Posterior cingulate gyrus (tissue), 11 donors: ENCODE measurements around the gene PSTPIP1.
A peak's percentile ranks its signal among the peaks of the same experiment; 100 is the strongest.
"Not testable (repeated sequence)": the region's sequence is repeated elsewhere in the genome, so short reads cannot be mapped to it uniquely, and the experiment has no call there.

ENCODE experiments used
- DNase-seq, 10 donors: peaks; one replicate each; pipeline versions ENCODE4 v3.0.0 to v3.0.0-alpha.2; 2020 to 2021; ENCODE audit warnings: mixed read lengths in 3 of 10
- intact Hi-C: fragments of 100-400 bp; cut with DNase I; formaldehyde crosslinking; loops from one replicate; pipeline ENCODE4 v1.15.1; 2023

The PSTPIP1 gene

DNA sequence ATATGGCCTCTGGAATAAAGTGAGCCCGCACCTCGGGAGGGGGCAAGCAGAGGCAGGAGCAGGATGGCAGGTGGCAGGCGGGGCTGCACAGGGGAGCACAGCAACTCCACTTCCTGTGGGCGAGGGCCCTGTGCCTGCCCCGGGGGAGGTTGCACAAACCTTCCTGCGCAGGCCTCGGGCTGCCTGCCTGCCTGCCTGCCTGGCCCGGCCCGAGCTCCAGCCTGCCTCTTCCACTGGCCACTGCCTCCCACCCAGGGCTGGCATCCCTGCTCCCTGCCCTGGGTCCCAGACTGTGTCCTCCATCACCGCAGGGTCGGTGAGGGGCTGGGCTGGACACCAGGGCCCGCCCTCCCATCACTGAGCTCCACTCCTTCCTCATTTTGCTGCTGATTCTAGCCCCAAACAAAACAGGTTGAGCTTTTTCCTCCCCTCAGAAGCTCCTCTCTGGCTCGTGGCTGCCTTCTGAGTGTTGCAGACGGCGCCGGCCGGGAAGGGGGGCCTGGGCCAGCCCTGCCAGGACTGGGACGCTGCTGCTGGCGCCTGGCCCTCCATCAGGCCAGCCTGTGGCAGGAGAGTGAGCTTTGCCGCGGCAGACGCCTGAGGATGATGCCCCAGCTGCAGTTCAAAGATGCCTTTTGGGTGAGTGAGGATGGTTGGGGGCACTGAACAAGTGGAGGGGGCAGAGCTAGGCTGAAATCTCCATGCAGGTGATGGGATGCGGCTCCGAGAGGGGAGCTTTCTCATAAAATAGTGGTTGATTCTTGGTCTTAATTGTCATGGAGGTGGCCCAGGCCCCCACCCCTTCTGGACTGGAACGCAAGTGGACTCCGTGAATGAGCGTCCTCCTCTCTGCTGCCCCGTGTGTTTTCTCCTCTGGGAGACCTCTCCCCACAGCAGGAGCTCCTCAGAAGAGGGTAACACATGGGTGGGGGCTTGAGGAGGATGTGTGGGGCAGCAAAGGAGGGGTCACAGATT lies at the start of gene PSTPIP1:
TSS of gene PSTPIP1 (plus strand) at position 156 of the 975 bp plus-strand sequence. CDS start at position 604, 448 bp downstream.
- intact Hi-C loops, result no loop called here
- DNase-seq, result peak in 9 of 10 donors; percentile 44 to 96 (median 66)

DNA sequence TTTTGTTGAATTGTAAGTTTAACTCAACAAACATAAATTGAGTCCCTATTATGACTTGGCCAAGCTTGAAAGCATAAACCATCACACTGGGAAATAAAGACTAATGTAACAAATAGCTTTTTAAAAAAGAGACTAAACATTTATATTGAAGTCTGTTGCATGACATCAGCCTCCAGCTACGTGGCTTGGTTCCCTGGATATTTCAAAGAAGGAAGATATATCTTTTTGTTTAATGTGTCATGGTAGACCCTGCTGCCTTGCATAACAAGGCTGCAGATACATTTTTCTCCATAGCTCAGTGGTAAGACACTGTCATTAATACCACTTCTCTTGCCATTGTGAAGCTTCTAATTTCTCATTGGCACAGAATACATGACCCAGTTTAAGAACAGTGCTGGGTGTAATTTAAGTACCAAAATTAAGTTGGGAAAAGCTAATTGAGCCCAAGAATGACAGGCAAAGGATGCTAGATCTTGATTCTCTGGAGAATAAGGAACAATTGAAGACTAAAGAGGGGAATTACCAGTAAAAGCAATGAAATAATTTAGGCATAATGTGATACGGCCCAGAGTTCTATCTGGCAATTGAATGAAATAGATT lies 49.3 kb upstream of the PSTPIP1 start:
- no peak for DNase-seq
- intact Hi-C loops, result no loop called here

DNA sequence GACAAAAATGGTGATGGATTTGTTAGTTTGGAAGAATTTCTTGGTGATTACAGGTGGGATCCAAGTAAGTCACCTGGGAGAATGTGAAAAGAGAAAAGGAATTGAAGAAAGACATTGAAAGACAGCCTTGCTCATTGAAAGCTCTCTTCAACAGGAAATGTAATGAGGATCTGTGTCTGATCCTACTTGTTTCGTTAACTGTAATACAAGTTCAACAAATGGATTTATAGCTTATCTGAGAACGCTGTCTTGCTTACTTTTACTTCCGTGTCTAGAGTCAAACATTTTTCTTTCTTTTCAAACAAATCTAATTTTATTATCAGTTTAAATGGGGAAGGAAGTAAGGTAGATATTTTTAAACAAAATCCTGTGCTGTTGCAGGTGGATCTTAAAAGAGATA lies 47.5 kb upstream of the PSTPIP1 start:
- intact Hi-C loops, result no loop called here
- DNase-seq, result no peak

DNA sequence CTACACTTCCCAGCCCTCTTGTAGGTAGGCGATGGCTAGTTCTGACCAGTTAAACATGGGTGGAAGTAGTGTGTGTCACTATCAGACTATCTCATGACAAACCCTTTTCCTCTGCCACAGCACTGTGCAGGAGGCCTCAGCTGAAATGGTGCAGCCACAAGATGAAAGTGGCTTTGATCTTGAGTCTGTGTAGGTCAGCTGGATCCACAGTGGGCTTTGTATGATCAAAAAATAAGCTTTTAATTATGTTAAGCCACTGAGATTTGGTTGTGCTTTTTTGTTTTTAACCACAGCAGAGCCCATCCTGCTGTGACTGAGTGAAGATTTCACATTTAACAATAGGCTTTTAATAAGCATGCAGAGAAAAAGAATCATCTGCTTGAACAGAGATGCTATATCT lies 43.7 kb upstream of the PSTPIP1 start:
- DNase-seq, result no peak
- intact Hi-C loops, result no loop called here

DNA sequence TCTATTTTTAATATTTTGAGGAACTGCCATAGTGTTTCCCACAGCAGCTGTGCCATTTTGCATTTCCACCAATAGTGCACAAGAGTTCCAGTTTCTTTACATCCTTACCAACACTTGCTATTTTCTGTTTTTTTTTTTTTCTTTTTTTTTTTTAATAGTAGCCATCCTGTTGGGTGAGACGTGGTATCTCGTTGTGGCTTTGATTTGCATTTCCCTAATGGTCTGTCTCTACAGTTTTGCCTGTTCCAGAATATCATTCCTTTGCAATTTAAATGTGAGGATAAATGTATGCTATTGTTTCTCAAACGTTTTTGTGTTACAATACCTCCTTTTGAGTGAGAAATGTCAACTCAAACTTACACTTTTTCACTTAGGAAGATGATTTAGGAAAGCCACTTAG lies 41.0 kb upstream of the PSTPIP1 start:
- intact Hi-C loops, result no loop called here

DNA sequence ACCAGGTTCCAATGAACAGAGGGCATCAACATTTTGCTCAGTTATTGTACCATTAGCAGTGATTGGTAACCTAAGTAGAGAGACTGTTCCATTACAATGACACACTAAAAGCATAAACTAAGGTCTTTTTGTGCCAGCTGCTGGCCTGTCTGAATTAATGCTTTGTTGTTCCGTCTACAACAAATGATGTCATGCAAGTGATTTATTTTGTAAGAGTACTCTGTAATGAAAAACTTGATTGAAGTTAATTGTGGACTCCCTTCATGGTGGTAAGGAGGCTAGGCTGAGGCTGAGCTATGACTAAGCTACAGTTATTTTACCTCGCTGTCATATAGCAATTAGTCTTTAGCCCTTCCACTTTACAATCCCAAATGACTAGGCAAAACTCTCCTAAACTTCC lies 40.2 kb upstream of the PSTPIP1 start:
- intact Hi-C loops, result no loop called here
- no peak for DNase-seq

More for the DNA sequence above, 41.0 kb upstream of the PSTPIP1 start:
- no peak for DNase-seq

DNA sequence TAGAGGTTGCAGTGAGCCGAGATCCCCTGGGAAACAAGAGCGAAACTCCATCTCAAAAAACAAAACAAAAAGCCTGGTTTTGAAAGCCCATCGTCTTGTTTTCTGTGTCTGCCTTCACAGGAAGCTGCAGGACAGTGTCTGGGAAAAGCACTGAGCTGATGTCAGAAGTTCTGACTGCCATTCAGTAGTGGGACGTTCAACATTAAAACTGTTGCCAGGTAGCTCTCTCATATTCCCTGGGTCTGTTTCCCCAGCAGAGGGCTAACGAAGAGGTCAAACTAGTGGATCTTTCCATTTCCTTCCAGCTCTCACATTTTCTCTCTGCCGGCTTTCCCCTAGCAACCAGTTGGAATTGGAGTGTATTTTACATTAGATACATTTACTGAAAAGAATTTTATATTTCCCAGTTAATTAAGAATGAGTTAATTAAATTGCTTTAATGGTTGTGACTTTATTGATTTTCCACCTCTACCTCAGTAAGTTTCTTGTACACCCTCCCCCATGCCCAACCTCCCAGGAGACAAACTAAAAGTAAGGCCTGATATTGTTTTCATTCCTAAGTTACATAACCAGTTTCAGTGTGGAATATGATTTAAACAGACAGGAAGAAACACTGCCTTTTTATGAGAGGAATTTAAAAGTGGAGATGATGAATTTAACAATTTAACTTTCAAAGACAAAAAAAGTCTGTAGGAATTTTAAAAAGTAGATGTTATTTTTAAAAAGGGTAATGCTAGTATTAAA lies 33.5 kb upstream of the PSTPIP1 start:
- DNase-seq, result no peak
- intact Hi-C loops, result no loop called here

DNA sequence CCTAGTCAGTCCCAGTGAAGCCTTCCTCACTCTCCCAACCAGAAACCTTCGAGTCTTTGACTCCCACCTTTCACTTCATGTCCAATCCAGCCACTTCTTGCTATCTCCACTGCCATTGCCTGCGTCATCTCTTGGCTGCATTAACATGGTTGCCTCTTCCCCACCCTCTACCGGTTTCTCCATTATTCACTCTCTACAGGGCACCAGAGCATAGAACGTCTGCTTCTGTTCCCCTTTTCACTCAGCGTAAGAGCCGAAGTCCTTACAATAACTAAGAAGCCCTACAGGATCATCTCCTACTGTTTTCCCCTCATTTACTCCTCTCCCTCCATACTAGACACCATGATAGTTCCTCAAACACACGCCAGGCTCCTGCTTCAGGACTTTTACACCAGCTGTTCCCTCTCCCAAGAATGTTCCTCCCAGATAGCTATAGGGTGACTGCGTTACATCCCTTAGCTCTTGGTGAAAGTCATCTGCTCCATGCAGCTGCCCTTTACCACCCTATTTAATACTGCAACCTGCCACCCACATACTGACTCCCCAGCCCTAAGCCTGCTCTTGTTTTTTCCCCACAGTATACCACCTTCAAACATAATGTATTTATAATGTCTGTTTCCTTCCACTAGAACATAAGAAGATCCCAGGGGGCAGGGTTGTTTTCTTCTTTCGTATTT lies 32.5 kb upstream of the PSTPIP1 start:
- intact Hi-C loops, result no loop called here
- DNase-seq, result no peak

DNA sequence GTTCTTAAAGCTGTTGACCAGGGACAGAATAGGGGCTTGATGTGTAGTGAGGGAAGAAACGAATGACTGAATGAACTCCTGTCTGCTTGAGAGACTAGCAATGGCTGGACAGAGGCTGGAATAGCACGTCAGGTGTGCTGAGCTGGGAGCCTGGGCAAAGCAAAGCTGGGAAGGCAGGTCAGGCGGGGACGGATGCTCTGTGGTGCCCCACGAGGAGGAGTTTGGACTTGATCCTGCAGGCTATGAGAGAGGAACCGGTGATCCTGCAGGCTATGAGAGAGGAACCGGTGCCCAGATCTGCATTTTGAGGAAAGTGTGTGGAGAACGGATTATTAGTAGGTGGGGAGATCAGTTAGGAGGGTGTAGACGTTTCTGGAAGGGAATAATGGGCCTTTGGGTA lies 31.3 kb upstream of the PSTPIP1 start:
- intact Hi-C loops, result no loop called here
- no peak for DNase-seq

DNA sequence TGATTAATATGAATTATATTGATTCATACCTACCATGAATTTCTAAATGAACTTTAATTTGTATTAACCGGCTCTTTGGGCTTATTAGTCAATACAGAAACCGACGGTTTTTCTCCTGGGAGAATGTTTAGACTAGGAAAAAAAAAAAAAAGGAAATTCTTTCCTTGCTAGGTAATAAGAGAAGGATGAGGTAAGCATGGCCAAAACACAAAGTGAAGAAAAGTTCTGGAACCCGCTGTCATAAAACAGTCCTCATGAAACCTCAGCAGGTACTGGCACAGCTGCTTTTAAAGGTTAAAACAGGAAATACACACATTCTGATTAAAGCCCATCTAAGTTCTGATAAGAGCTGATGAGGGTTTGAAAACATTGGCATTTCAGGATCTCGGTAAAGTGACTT lies 30.8 kb upstream of the PSTPIP1 start:
- DNase-seq, result no peak
- intact Hi-C loops, result no loop called here

DNA sequence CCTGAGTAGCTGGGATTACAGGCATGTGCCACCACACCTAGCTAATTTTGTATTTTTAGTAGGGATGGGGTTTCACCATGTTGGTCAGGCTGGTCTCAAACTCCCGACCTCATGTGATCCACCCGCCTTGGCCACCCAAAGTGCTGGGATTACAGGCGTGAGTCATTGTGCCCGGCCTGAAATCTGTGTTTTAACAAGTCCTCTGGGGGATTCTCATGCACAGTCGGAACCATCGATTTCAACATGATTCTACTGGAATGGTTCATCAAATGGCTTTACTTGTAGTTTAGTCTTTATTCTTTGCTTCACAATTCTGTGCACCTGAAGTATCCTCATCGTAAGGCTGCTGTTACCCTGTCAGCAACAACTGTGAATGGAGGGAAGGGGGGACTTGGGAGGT lies 28.9 kb upstream of the PSTPIP1 start:
- intact Hi-C loops, result not testable (repeated sequence)

DNA sequence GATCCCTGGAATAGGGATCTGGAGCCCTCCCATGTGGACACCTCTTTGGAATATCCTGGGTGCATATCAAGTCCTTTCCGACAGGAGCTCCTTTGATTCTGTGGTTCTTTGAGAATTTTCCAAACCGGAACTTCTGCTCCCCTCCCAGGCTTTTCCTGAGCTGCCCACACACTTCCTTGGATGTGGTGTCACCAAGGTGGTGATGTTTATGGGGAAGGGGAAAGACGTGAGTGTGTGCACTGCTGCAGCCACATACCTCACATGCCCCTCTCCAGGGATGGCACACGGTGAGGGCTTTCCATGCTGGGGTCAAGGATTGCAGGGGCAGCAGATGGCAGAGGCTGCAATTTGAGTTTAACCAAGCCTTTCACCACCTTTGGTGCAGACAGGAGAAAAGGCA lies 27.9 kb upstream of the PSTPIP1 start:
- intact Hi-C loops, result no loop called here

More for the DNA sequence above, 28.9 kb upstream of the PSTPIP1 start:
- not testable (repeated sequence) for DNase-seq

DNA sequence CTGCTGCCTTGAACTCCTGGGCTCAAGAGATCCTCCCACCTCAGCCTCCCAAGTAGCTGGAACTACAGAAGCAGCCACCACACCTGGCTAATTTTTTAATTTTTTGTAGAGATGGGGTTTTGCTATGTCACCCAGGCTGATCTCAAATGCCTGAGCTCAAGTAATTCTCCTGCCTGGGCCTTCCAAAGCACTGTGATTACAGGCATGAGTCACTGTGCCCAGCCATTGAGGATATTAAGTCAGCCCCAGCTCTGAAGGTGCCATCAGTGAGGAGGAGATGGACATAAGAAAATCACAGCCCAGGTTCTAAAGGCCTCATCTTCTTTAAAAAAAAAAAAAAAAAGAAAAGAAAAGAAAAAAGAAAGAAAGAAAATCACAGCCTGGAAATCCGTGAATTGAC lies 26.6 kb upstream of the PSTPIP1 start:
- intact Hi-C loops, result no loop called here
- DNase-seq, result no peak

More for the DNA sequence above, 27.9 kb upstream of the PSTPIP1 start:
- no peak for DNase-seq

DNA sequence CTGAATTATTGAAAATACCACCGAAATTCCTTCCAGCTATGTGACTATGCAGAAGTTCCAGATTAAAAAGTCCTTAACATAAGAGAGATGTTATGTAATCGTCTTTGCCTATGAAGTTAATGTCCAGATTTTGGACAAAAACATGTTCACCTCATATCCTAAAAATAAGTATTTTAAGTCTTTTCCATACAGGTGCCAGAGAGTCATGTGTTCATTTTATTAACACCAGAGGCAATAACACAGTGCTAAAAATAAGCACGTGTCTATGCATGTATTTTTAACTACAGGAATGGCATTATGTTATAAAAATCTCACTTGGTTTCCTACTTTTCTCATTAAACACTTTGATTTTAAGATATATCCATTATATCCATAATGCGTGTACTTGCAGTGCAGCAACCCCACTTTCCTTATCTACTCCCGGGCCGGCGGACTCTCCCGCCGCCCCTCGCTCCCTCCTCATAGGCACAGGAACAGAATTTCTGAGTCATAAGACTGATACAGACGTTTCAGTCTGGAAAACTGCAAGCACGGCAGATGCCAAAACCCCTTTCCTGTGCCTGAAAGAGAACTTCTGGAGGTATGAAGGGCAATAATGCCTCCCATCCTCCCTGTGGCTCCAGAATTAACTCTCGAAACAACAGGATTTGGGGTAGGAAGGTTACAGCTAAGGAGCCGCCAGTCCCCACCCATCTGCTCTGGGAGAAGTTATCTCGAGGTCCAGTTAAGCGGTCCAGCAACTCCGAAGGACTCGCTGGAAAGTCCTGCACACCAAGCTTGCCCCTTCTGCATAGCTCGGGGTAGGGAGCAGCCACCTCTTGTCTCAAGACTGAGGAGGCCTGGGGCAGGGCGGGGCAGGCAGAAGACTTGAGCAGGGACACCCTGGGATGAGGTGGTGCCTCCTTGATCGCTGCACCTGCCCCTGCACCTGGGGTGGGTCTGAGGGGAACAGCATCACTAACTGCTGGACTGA lies 22.3 kb upstream of the PSTPIP1 start:
- no peak for DNase-seq
- intact Hi-C loops, result no loop called here

DNA sequence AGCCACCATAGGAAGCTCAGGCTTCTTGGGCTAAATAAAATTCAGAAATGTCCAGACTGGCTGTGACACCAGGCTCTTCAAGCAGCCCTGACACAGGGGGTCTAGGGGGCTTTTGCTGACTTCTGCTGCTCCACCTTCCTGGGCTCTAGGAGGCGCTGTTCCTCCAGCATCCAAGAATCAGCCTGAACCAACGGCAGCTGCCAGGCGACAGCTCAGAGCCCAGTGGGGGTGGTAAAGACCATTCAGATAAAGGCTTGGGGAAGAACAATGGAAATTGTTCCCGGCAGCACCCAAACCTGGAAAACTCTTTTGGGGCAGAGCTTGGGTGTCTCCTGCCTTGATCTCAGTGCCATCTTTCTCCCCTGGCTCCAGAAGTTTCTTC lies 21.6 kb upstream of the PSTPIP1 start:
- intact Hi-C loops, result no loop called here

DNA sequence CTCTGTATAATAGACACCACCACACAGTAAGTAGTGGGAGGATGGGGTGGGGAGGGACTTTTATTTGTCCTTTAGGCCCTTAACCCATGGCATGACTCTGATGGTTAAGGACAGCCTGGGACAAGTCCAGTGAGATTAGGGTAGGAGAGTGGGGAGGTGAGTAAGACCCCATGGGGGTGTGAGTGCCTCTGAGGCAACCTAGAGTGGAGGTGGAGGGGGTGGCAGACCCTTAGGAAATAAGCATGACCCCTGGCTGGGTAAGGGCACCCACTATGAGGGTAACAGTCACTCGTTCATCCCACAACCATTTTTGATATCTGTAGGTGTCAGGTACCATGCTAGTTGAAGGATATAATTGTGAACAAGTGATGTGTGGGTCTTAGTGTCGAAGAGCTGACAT lies 21.0 kb upstream of the PSTPIP1 start:
- DNase-seq, result no peak
- intact Hi-C loops, result no loop called here

More for the DNA sequence above, 21.6 kb upstream of the PSTPIP1 start:
- DNase-seq, result peak in 6 of 10 donors; percentile 36 to 95 (median 64)

DNA sequence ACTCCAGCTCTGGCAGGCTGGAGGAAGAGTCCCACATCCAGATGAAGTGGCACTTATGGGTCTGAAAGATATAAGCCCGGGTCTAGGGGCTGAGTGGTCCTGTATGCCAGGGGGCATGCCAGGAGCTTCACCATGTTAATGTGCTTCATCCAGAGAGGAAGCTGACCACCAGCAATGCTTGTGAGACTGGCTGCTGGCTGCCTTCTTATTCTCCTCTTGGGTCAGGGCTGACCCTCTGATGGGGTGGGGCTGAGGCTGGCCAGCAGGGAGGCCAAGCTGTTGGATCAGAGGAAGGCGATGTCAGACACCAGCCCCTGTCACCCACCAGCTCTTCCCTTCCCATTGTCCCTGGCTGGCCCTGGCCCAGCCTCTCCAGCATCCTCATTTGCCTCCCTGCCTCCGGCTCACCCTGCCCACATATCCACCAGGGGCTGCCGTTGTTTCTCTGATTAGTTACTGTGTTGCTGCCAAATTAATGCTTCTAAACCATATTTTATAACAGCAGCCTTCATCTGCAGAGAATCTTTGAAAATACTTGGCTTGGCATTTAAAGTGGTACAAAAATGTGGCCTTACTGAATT lies 20.4 kb upstream of the PSTPIP1 start:
- no peak for DNase-seq
- intact Hi-C loops, result no loop called here

DNA sequence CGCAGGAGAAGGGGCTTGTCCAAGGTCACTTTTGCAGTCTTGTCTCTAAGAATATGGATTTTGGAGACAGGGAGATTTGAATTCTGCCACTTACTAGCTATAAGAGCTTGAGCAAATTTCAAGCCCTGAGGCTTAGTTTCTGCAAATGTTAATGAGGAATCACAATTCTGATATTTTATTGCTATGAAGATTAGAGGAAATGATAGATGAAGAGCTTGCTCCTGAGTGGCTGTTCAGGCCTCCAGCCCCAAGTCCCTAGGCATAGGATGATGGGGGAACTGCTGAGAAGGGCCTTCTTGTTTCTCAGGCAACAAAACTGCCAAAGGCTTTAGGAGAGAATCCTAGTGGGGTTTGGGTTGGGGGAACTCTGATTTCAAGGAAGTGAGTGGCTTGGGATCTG lies 18.8 kb upstream of the PSTPIP1 start:
- intact Hi-C loops, result no loop called here
- DNase-seq, result no peak
